B cell (primary cell): ENCODE measurements around the gene ZDHHC7.

Experiments used
- CTCF ChIP-seq: fragments of 200-600 bp; IDR thresholded peaks from one replicate; pipeline ENCODE4 v1.8.0; 2022; ENCODE audit warnings: antibody characterized with exemption, mild to moderate bottlenecking
- EZH2 ChIP-seq: IDR thresholded peaks from 2 replicates; pipeline ENCODE4 v1.6.1; 2012; ENCODE audit warnings: borderline replicate concordance, low read depth, mild to moderate bottlenecking, moderate library complexity, low read length; ENCODE audit not compliant: insufficient read depth, poor library complexity, severe bottlenecking

GRCh38 chr16:85005285-85006069 lies 5.9 kb downstream of the ZDHHC7 start:
- TF ChIP-seq CTCF = no peak
- TF ChIP-seq EZH2 = no peak
